HG03460 (cell line): Measurements from ENCODE around the gene UNC119.
"Not testable (repeated sequence)": the region's sequence is repeated elsewhere in the genome, so short reads cannot be mapped to it uniquely, and the experiment has no call there.

Experiments used
- ATAC-seq: cut with Tn5 transposase; IDR thresholded peaks from one replicate; pipeline ENCODE4 v1.9.1; 2021; ENCODE audit not compliant: unreplicated experiment

UNC119 gene

GRCh38 chr17:28523876-28524275 lies 28.5 kb downstream of the UNC119 start:
- ATAC-seq = no peak

- no peak for ATAC-seq
These were observed 29.2 kb downstream of the UNC119 start for GRCh38 chr17:28523186-28523585.

- not testable (repeated sequence) for ATAC-seq
These were observed 30.1 kb downstream of the UNC119 start for GRCh38 chr17:28522281-28522680.

- no peak for ATAC-seq
These were observed 30.9 kb downstream of the UNC119 start for GRCh38 chr17:28521311-28522085.

DNA sequence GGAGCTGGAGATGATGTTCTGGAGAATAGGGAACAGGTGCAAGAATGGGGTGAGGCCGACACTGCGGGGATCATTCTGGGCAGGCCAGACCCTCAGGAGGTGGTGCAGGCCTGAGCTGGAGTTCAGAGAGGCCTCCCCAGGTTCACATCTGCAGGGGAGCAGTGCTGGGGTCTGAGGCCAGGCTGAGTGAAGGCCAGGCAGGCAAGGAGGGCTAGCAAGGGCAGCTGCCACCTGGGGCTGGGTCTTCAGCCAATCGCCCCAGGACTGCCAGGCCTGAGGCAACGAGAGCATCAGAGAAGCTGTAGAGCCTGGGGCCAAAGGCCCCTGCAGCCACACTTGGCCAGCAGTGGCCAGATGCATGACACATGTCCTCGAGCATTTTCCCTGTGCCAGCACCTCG lies 31.7 kb downstream of the UNC119 start:
- no peak for ATAC-seq

DNA sequence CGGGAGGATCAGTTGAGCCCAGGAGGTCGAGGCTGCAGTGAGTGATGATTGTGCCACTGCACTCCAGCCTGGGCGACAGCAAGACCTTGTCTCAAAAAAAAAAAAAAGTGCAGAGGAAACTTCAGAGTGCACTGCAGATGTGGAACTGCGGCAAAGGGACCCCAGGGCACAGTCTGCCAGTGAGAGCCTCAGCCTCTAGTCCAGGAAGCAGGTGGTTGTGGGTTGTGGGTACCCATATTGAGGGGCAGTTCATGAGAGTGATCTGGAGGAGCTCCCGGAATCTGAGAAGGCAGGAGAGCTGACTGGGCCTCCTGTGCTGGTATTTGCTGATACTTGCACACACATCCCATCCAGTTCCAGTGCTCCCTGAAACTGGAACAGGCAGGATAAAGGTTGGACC lies 33.2 kb downstream of the UNC119 start:
- no peak for ATAC-seq

DNA sequence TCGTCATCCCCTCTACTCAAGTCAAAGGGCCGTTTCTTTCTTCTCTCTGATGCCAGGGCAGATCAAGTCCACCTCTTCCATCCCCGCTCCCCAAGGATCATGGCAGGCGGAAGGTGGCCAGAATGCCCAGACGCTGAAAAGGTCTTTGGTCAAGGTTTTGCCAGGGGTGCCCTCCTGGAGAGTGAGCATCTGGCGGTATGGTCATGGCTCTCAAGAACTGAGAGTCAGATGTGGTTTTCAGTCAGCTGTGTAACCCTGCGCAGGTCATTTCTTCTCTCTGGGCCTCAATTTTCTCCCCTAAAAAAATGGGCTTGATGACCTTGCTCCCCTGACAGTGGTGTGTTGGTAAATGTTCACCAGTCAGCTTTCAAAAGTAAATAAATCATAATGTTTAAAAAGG lies 33.8 kb downstream of the UNC119 start:
- no peak for ATAC-seq

DNA sequence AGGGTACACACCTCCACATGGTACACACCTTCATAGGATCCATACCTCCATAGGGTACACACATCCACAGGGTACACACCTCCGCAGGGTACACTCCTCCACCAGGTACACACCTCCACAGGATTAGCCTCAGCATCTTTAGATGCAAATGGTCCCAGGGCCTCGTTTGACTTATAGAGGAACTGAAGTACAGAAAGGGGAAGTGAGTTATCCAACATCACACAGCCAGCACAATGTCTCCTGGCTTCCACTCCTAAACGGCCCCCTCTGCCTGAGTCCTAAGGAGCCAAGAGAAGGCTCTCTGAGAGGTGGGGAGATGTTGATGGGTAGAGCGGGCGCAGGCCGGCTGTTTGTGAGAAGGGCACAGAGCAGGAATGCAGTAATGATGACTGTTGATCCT lies 34.3 kb downstream of the UNC119 start:
- no peak for ATAC-seq

GRCh38 chr17:28515518-28515917 lies 36.9 kb downstream of the UNC119 start:
- no peak for ATAC-seq

GRCh38 chr17:28514561-28515002 lies 37.8 kb downstream of the UNC119 start:
- no peak for ATAC-seq

DNA sequence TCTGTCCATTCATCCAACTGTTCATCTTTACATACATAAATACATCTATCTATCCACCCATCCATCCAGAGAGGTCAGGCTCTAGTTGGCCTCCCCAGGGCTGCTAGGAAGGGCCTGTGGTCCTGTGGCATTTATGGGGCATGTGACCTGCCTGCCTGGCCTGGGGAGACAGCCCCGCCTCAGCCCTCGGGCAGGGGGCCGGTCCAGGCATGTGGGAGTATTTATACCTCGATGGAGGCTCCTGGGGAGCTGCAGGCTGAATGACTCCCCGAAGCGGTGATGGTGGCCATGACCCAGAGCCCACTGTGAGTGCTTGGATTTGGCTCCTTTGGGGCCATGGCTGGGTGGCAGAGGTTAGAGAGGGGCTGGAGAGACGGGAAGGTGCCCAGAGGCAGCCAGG lies 38.9 kb downstream of the UNC119 start:
- ATAC-seq = no peak

DNA sequence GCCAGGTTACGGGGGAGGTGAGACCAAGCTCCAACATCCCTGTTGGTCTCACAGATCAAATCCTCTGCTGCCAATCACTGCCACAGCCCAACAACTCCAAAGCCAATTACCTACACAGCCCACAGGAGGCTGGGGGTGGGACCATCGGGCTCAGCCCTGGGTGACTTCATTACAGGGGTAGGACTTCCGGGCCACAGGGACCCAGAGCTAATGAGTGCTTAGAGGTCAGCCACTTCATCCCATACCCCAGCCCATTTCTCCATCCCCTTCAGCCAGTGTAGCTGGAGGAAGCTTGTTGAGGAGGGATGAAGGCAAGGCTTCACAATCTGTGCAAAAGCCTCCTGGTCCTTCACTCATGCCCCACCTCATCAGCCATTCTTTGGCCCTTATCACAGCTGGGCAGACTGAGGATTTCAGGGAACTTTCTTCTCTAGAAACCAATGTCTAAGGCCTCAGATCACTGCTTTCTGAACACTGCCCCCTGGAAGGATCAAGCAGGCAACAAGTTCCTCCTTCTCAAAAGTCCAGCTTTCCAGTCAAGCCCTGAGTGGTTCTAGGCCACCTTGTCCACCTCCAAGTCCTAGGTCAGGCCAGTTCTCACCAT lies 40.5 kb downstream of the UNC119 start:
- ATAC-seq = no peak

GRCh38 chr17:28509789-28510188 lies 42.6 kb downstream of the UNC119 start:
- no peak for ATAC-seq

DNA sequence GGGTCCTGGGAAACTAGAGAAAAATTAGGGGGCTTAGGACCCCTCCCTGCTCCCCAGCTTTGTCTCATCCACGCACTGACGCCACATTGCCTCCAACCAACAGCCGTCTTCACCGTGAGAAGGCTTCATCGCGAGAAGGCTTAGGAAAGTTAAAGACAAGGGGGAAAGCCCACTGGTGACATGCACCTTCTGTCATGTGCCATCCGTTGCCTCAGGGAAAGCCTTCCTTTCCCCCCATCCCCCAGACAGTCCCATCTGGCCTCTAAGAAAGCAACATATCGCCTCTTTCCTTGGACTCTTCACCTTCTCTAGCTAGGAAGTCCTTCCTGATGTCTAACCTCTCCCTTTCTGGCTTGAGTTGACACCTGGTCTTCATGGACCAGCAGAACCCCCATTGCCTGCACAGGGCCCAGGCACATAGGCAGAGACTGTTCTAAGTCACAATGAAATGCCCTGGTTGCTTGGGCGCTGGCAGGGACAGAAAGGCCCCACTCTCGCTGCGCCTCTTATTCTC lies 44.2 kb downstream of the UNC119 start:
- ATAC-seq = no peak

DNA sequence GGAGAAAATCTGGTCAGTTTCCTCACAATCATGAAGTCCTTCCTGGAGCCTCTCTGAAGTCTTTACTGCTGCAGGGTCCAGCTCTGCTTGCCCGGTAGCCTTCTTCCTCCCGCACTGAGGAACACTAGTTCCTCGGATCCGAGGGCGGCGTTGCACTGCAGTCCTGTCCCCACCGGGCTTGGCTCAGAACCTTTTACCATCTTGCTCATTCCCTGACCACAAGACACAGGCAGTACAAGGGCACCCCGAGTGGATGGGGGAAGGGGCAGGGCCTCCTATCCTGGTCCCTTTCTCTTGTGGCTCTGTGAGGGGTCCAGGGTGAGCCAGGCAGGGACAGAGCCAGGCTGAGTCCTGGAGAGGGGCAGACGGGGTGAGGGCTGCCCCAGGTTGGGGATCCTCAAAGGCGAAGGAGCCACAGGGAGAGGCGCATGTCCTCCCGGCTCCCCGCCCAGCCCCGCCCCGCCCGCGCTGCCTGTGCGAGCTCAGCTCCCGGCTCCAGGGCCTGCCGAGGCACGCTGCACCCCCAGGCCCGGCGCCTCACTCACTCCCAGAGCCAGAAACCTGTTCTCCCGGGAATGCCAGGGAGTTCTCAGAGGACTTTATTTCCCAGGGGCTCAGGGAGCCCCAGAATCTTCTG lies 44.7 kb downstream of the UNC119 start:
- no peak for ATAC-seq

- no peak for ATAC-seq
These were observed 45.5 kb downstream of the UNC119 start for GRCh38 chr17:28506763-28507487.

GRCh38 chr17:28505986-28506665 lies 46.3 kb downstream of the UNC119 start, which contains the start of gene FOXN1:
Gene FOXN1, plus strand, starts transcription at chr17:28506348. Its CDS starts 17,622 bp downstream, at chr17:28523970.
- no peak for ATAC-seq

DNA sequence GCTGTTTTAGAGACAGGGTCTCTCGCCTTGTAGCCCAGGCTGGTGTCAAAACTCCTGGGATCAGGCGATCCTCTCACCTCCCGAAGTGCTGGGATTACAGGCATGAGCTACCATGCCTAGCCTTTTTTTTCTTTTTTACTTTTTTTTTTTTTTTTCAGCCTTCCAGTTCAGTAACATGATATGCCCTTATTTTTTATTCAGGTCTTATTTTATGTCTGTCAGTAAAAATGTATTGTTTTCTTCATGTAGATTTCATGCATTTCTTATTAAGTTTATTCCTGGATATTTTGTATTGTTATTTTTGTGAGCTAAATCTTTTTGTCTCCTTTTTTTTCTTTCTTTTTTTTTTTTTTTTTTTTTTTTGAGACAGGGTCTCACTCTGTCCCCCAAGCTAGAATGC lies 49.0 kb downstream of the UNC119 start:
- ATAC-seq = no peak

DNA sequence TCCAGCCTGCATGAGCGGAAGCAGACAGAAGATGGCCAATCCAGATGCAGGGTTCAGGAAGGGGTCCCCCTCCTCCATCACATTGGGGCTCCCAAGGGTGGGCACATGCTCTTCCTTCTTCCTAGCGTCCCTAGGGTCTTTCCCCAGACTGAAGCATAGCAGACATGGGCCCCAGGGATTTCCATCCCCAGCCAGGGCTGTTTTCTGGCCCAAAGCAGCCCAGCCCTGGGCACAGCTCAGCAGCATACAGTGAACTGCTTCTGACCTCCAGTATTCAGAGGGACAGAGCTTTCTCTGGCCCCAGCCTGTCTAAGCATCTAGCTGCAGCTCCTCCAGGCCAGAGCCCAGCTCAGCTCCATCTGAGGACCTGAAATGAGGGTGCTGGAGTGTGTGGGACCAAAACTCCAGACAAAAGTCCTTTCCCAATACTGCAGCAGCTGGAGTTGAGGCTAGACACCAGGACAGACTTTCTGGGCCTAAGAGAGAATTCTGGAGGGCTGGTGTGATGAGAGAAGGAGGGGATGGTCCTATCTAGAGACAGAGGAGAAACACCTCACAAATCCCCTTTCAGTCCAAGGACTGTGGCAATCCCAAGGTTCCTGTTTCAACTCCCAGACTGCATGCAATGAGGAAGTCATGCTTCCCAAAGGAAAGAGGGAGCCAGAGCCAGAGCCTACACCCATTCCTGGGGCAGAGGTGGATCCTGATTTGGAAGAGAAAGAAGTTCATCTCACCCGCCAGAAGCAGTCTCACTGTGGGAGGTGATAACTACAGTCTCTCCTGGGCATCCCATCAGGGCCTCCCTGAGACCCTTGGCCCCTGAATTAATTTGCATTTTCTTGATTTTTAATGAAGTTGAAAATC lies 50.8 kb downstream of the UNC119 start:
- ATAC-seq = no peak
